HFF-Myc (cell line): Measurements from ENCODE around the gene KIAA1671.
"Not testable (repeated sequence)": the region's sequence is repeated elsewhere in the genome, so short reads cannot be mapped to it uniquely, and the experiment has no call there.

Source experiments
- DNase-seq: peaks from one replicate; pipeline ENCODE4 v3.0.0-alpha.2; 2011; ENCODE audit warnings: low read depth; ENCODE audit errors: extremely low read depth
- H3K4me3 ChIP-seq: replicated peaks from 2 replicates; pipeline ENCODE4 v1.5.1; 2011; ENCODE audit warnings: low read depth, mild to moderate bottlenecking, control low read depth, low read length
- CTCF ChIP-seq: IDR thresholded peaks from 2 replicates; pipeline ENCODE4 v1.5.1; 2012; ENCODE audit warnings: mild to moderate bottlenecking, low read depth, low read length, control low read depth; ENCODE audit errors: missing control alignments

Gene KIAA1671

GRCh38 chr22:25176799-25177198 is 224.3 kb downstream of the KIAA1671 start:
- H3K4me3 ChIP-seq = no peak overlapping the region
- DNase-seq = no peak
- TF ChIP-seq CTCF = no peak

- H3K4me3 ChIP-seq = no peak overlapping the region
- DNase-seq = no peak
- no peak for TF ChIP-seq CTCF
These were observed 224.7 kb downstream of the KIAA1671 start for GRCh38 chr22:25177226-25177625.

- no peak for TF ChIP-seq CTCF
These were observed 225.4 kb downstream of the KIAA1671 start for GRCh38 chr22:25177895-25178294.

GRCh38 chr22:25178348-25178747 is 225.8 kb downstream of the KIAA1671 start:
- not testable (repeated sequence) for DNase-seq, H3K4me3 ChIP-seq

More at GRCh38 chr22:25177895-25178294, 225.4 kb downstream of the KIAA1671 start:
- DNase-seq = no peak
- H3K4me3 ChIP-seq = no peak overlapping the region

GRCh38 chr22:25178869-25179631 is 226.5 kb downstream of the KIAA1671 start:
- not testable (repeated sequence) for H3K4me3 ChIP-seq, DNase-seq

- H3K4me3 ChIP-seq = no peak overlapping the region
- DNase-seq = no peak
- no peak for TF ChIP-seq CTCF
These were observed 229.9 kb downstream of the KIAA1671 start for GRCh38 chr22:25182131-25183110.

GRCh38 chr22:25183949-25184619 is 231.6 kb downstream of the KIAA1671 start:
- DNase-seq = no peak
- no peak overlapping the region for H3K4me3 ChIP-seq
- no peak for TF ChIP-seq CTCF
